GM18520 (cell line): ENCODE measurements around the gene SUGP1.
"Not testable (repeated sequence)": the region's sequence is repeated elsewhere in the genome, so short reads cannot be mapped to it uniquely, and the experiment has no call there.

Experiments used
- ATAC-seq: cut with Tn5 transposase; IDR thresholded peaks from one replicate; pipeline ENCODE4 v1.9.1; 2021; ENCODE audit not compliant: unreplicated experiment

SUGP1 gene, protein sequence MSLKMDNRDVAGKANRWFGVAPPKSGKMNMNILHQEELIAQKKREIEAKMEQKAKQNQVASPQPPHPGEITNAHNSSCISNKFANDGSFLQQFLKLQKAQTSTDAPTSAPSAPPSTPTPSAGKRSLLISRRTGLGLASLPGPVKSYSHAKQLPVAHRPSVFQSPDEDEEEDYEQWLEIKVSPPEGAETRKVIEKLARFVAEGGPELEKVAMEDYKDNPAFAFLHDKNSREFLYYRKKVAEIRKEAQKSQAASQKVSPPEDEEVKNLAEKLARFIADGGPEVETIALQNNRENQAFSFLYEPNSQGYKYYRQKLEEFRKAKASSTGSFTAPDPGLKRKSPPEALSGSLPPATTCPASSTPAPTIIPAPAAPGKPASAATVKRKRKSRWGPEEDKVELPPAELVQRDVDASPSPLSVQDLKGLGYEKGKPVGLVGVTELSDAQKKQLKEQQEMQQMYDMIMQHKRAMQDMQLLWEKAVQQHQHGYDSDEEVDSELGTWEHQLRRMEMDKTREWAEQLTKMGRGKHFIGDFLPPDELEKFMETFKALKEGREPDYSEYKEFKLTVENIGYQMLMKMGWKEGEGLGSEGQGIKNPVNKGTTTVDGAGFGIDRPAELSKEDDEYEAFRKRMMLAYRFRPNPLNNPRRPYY

DNA sequence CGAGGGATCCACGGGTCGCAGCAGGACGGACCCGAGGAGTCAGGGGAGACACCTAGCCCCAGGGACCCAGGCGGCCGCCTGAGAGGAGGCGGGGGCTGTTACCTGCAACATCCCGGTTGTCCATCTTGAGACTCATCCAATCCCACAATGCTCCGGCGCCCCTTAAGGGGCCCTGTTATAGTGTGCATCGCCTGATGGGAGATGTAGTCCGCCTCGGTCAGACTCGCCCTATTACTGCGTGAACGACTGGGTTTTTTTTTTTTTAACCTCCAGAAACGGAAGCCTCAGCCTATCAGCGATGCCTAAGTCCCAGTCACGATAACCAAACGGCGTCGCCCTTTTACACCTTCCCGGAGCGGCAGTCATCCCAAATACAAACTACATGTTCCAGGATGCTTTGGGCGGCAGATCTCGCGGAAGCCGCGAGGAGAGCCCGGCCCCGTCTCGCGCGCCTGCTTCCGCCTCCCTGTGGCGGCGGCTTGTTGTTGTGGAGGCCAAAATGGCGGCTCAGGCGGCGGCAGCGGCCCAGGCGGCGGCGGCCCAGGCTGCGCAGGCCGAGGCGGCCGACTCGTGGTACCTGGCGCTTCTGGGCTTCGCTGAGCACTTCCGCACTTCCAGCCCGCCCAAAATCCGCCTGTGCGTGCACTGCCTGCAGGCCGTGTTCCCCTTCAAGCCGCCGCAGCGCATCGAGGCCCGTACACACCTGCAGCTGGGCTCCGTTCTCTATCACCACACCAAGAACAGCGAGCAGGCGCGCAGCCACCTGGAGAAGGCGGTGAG is at the start of gene SUGP1, which contains the start of gene MAU2:
Gene SUGP1, minus strand, starts transcription at position 149 of the 780 bp plus-strand sequence. Its CDS starts 13 bp downstream, at position 136.
Gene MAU2, plus strand, starts transcription at position 469 of the 780 bp plus-strand sequence. Its CDS starts 31 bp downstream, at position 500.
- ATAC-seq = peak; percentile 90

DNA sequence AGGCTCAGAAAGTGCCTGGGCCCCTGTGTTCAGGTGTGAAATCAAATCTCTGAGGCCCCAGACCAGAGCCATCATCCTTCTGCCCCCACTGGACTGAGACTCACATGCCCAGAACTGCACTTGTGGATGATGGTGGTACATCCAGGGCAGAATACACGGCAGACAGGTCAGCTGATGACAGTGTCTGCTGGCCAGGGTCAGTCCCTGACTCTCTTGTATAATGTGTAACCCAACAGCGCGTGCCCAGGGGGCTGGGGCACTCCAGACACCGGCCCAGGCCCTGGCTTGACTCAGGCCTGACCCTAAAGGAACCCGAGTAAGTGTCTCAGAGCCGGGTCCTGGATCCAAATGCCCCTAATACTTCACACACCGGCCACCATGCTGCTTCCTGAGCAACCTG is 47.8 kb upstream of the SUGP1 start:
- no peak for ATAC-seq

DNA sequence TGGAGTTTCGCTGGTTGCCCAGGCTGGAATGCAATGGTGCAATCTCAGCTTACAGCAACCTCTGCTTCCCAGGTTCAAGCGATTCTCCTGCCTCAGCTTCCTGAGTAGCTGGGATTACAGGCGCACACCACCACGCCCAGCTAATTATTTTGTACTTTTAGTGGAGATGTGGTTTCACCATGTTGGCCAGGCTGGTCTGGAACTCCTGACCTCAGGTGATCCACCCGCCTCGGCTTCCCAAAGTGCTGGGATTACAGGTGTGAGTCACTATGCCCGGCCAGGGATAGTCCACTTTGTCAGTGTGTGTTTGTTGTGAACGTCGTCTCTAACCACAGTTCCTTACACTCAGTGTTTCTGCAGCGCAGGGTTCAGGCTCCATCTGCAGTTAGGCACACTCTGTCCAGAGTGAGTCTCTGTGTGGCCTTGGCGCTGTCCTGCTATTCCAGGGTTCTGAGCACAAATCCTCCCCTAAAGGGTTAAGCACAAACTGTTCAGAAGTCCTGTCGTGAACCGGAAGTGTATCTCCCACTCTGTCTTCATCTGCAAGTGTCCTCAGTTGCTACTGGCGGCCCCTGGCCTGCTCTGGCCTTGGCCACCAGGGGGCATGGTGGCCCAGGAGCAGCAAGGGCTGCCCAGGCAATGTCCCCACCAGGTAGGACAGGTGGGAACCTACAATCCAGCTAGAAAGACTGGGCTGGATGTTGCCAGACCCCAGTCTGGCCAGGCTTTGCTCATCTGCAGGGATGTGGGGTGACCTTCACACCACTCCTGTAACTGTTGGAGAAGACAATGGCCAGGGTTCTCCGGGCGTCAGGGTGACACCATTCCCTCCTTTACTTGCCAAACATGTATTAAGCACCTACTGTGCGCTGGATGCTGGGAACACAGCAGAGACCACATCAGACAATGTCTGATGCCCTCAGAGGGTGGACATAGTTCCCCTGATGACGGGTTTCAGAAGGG is 46.4 kb upstream of the SUGP1 start:
- ATAC-seq = peak; percentile 79

DNA sequence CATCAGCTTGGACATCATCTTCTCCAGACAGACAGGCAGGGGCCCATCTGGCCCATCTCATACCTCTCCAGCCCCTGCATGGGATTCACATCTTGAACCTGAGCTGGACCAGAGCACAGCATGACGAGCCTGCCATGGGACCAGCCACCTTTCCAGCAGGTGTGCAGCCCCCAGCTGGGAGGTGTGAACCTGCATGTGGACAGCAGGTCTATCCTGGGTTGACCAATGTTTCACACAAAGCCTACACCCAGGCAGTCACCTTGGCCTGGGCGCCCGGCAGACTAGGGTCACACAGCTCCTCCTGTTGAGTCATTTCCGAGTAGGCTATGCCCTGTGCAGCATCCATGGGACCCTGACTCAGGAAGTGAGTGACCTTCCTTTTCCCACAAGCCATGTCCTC is 41.8 kb upstream of the SUGP1 start:
- no peak for ATAC-seq

DNA sequence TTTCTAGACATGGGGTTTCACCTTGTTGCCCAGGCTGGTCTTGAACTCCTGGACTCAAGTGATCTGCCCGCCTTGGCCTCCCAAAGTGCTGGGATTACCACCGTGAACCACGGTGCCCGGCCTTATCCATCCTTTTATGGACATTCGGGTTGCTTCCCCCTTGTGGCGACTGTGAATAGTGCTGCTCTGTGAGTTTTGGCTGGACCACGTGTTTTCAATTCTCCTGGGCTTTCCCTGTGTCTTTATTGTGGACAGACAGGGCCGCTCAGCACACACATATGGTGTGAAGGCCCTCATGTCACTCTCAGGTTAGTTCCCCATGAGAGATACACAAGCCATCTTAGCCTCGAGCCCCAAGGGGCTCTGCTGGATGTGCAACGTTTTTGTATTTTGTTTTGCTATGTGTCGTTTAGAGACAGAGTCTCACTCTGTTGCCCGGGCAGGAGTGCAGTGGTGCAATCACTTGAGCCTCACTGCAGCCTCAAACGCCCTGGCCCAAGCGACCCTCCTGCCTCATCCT is 40.8 kb upstream of the SUGP1 start:
- ATAC-seq = peak; percentile 61

DNA sequence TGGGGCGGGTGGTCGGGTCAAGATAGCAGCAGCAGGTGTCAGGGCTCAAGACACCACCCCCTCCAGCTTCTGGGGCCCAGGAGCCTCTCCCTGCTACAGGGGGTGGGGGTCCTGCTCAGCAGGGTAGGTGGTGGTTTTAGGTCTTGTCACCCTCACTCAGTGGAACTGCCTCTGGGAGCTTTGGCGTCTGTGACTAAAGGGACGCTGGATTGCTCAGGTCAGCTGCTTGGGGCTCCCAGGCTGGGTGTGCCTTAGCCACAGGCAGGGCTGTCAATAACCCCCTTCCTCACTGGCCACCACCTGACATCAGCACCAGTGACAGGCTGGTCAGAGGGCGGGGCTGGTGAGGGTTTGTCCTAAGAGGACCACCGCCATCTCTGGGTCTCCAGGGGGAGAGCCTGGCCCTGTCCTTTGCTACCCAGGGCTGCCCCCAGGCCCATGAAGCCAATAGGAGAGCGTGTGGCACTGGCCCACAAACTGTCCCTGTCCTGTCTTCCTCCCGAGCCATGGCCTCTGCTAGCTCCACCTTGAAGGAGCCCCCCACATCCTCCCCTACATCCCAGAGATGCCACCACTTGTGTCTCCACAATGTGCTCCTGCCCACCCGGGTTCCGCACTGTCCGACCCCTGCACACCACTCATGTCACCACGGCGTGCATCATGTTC is 36.7 kb upstream of the SUGP1 start:
- ATAC-seq = no peak

DNA sequence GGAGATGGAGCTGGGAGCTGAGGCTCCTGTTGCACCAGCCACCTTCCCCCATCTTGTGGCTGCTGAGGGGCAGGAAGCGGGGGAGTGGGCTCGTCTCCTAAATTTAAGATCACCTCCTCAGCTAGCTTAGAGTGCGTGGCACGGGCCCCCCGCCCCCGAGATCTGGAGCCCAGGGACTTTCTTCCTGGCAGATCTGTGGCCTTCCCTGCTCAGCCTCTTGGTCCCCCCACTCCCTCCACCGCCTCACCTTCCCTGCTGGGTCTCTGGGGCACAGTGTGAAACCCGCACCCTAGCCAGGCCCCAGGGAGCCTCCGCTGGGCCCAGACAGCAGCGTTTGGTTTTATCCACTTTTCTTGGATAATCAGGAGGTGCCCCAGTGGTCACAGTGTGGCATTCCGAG is 36.2 kb upstream of the SUGP1 start:
- ATAC-seq = no peak

DNA sequence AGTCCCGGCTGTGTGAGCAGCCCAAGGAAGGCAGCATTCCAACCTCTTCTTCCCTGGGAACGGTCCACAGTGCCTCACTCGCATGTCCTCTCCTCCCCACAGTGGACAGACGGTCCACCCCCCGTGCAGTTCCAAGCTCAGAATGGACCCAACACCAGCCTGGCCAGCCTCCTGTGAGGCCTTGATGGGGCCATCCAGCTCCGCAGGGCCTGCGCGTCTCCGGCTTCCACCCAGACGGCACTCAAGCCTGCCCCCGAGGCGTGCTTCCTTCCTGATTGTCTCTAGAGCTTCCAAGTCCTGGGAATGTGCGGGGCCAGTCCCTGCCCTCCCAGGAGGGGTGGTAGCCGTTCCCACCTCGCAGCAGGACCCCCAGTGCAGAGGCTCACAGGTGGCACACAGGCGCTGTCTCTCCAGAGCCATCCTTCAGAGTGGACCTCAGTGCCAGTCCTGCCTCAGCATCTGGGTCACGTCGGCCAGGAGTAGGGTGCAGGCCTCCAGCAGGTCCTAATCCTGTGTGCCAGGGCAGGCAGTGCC is 35.4 kb upstream of the SUGP1 start:
- no peak for ATAC-seq

DNA sequence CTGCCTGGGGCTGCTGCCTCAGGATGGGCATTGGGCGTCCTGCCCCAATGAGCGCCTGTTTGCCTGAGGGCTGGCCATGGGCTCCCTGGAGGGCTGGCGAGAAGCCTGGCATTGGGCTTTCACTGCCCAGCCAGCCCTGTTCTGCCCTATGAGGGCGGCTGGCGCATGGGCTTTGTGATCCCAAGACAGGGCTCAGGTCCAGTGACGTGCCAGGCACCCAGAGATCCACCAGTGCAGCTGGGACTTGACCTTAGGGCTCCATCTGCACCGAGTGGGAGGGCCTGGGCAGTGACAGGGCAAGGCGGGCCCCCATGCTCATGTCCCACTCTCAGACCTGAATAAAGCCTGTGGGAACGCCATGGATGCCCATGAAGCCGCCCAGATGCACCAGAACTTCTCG is 34.6 kb upstream of the SUGP1 start:
- no peak for ATAC-seq

DNA sequence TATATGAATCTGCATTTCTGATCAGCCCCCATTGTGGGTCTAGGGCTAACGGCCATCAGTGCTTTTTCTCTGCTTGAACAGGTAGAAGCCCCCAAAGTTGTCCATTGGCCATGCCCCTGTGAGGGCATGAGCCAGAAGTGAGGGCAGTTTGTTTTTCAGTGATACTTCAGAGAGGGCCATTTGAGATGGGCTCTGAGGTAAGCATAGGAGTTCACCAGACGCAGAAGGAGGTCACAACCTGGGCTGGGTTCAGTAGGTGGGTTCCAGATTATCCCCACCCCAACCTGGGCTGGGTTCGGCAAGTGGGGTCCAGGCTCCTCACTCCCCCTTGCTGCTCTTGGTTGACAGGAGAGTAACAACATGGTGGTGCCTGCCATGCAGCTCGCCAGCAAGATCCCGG is 33.7 kb upstream of the SUGP1 start:
- no peak for ATAC-seq

DNA sequence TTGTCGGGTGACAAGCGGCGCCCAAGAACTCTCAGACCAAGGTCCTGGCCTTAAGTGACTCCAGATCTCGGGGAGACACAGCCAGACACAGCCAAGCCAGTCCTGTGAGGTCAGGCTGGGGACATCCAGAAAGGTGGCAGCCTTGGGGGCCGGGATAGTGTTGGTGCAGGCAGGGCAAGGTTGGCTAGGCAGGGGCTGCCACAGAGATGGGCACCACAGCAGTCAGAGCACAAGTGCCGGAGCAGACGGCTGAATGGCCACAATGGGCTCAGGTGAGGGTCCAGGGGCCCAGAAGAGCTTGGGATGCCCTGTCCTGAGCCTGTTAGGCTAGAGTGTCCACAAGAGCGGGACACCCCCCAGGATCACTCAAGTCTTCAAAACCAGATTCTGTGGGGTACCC is 32.5 kb upstream of the SUGP1 start:
- no peak for ATAC-seq

DNA sequence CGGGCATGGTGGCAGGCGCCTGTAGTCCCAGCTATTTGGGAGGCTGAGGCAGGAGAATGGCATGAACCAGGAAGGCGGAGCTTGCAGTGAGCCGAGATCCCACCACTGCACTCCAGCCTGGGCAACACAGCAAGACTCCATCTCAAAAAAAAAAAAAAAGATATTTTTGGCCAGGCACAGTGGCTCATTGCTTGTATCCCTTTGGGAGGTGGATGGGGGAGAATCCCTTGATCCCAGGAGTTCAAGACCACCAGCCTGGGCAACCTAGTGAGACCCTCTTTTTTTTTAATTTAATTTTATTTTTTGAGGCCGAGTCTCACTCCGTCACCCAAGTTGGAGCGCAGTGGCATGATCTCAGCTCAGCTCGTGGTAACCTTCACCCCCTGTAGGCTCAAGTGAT is 30.4 kb upstream of the SUGP1 start:
- ATAC-seq = not testable (repeated sequence)

DNA sequence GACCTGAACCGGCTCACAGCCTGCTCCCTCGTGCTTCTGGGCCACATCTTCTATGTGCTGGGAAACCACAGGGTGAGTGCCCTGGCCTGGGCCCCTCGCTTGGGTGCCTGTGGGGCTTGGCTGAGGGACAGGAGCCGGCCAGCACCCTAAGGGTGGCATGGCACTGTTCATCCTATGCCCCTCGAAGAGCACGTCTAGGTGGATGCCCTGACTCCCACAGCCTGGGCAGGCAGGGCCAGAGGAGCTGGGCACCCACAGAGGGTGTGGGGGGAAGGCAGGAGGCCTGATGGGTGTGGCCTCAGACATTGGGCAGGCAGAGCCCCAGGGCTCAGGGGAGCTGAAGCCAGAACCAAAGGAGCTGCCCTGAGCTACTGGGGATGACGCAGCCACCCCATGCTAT is 29.1 kb upstream of the SUGP1 start:
- no peak for ATAC-seq

DNA sequence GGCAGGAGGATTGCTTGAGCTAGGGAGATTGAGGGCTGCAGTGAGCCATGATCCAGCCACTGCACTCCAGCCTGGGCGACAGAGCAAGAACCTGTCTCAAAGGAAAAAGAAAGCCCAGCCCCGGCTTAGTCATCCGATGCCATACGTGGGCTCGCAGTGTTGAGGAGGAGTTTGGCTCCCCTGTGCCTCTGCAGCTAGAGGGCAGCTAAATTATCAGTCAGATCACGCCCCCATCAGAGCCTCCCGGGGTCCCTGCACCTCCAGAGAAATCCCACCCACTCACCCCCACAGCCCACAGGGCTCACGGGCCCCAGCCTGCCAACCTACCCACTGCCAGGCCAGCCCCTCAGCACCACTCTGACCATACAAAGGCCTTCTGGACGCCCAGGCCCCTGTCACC is 28.0 kb upstream of the SUGP1 start:
- no peak for ATAC-seq

DNA sequence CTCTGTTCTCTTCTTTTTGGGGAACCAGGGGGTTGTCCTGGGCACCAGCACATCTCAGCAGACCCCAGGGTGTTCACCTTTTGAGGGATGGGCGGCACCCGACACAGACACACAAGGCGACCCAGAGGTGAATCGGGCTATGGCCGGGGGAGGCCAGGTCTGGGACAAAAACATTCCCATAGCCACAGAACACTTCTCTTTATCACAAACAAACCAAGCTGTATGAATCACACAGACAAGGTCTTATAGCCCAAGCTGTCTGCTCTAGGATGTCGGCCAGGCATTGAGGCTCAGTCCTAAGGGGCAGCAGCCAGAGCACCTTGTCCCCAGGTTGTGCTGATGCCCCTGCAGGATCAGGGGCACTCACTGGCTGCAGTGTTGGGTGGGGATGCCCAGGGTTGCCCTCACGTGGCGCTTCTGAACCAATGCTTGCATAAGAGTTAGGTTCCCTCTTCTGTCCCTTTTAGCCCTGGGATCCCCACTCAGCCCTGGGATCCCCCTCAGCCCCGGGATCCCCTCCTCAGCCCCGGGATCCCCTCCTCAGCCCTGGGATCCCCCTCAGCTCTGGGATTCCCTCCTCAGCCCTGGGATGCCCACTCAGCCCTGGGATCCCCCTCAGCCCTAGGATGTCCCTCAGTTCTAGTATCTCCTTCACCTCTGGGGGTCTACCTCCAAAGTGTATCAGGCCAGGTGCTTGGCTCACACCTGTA is 27.2 kb upstream of the SUGP1 start:
- no peak for ATAC-seq

DNA sequence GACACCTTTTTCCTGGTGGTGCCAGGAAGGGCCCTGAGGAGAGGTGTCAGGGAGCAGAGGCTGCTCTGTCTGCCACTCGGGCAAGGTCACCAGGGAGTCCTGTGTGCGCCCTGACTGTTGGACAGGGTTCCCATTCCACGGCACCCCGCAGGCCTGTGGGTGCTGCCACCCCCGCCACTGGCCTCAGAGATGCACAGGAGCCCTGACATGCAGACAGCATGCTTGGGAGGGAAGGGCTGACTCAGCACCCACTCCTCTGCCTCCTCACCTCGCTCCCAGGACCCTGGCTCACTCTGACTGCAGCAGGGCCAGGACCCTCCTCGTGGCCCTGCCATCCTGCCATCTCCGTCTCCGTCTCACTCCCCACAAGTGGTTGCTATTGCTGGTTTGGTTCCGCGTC is 25.7 kb upstream of the SUGP1 start:
- ATAC-seq = no peak

DNA sequence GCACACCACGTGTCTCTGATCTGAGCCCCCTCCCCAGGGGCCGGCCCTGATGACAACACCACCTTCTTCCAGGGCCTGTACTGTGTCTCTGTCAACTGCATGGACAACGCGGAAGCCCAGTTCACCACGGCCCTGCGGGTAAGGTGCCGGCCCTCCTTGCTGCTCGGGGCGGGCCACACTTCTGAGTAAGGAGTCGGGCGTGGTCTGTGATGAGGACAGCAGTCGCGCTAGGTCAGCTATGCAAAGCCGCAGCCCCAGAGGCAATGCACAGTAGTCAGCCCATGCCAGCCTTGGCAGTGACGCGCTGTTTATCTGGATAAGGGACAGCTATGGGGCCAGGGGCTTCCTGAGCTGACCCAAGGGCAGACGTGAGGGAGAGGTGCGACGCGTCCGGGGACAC is 24.9 kb upstream of the SUGP1 start:
- ATAC-seq = no peak

DNA sequence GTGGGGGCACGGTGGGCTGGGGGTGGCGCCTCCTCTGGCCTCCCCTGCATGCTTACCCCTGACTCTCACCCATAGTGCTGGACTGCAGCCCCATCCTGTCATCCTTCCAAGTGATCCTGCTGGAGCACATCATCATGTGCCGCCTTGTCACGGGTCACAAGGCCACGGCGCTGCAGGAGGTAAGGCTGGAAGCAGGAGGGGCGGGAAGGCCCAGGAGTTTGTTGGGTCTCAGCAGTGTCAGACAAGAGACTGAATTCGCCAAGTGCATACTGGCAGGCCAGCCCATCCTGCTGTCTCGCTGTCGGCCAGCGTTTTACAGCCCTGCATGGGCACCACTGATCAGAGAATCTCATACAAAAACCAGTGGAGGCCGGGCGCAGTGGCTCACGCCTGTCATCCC is 23.5 kb upstream of the SUGP1 start:
- ATAC-seq = no peak

DNA sequence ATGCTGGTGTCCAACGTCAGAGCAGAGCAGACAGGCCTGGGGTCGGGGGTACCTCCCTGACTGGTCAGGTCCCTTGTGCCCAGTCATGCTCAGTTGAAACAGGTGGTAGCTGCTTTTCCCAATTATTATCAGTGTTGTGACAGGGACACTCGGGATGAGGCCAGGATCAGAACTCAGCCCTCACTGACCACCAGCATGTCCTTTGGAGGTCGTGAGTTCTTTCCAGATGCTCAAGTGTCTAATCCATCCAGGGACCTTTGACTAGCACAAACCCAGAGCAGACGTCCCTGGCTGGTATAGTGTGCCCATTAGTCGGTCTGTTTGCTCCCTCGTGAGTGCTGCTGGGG is 22.7 kb upstream of the SUGP1 start:
- no peak for ATAC-seq
